GM23338 (cell line): ENCODE results near the gene TRMT2A. TPM values are rescaled to one million over a fixed set of nuclear protein-coding genes. Genes with fewer than 3 reads are reported as not detected.

Source experiments
- ATAC-seq: fragments of 200-7000 bp; cut with Tn5 transposase; 3 replicates; pipeline ENCODE4 v1.9.1; 2020
- DNase-seq: peaks from one replicate; pipeline ENCODE4 v3.0.0-alpha.2; 2015; ENCODE audit warnings: low spot score
- H2AFZ ChIP-seq: fragments of 200-600 bp; sonication (generic); 2 replicates; pipeline ENCODE4 v1.8.0; 2016; ENCODE audit warnings: antibody characterized with exemption, mild to moderate bottlenecking, moderate library complexity
- H3F3A ChIP-seq: fragments of 200-600 bp; sonication (generic); replicated peaks from 2 replicates; pipeline ENCODE4 v1.8.0; 2017; ENCODE audit warnings: antibody characterized with exemption, mixed run types, low read depth
- H3K27ac ChIP-seq: fragments of 200-600 bp; sonication (generic); 2 replicates; pipeline ENCODE4 v1.6.1; 2016; ENCODE audit warnings: low read depth
- H3K27me3 ChIP-seq: fragments of 200-600 bp; sonication (generic); 2 replicates; pipeline ENCODE4 v1.8.0; 2016; ENCODE audit warnings: mild to moderate bottlenecking, mixed run types, moderate library complexity; ENCODE audit not compliant: insufficient read depth
- H3K36me3 ChIP-seq: fragments of 200-600 bp; sonication (generic); 2 replicates; pipeline ENCODE4 v1.8.0; 2016; ENCODE audit warnings: mild to moderate bottlenecking; ENCODE audit not compliant: insufficient read depth
- H3K4me1 ChIP-seq: fragments of 200-600 bp; sonication (generic); 2 replicates; pipeline ENCODE4 v1.8.0; 2016; ENCODE audit warnings: mild to moderate bottlenecking, moderate library complexity; ENCODE audit not compliant: insufficient read depth
- H3K4me2 ChIP-seq: fragments of 200-600 bp; sonication (generic); 2 replicates; pipeline ENCODE4 v1.7.1; 2017; ENCODE audit warnings: mixed run types
- H3K4me3 ChIP-seq: fragments of 200-600 bp; sonication (generic); 2 replicates; pipeline ENCODE4 v1.6.1; 2016; ENCODE audit warnings: mixed run types
- H3K79me2 ChIP-seq: fragments of 200-600 bp; sonication (generic); replicated peaks from 2 replicates; pipeline ENCODE4 v1.8.0; 2017; ENCODE audit warnings: mild to moderate bottlenecking; ENCODE audit not compliant: insufficient read depth
- H3K9me2 ChIP-seq: fragments of 200-600 bp; sonication (generic); 2 replicates; pipeline ENCODE4 v1.8.0; 2017; ENCODE audit not compliant: insufficient read depth
- H4K20me1 ChIP-seq: fragments of 200-600 bp; sonication (generic); replicated peaks from 2 replicates; pipeline ENCODE4 v1.8.0; 2017; ENCODE audit warnings: mild to moderate bottlenecking; ENCODE audit not compliant: insufficient read depth
- H3K27ac Mint-ChIP-seq: 2 replicates; pipeline ENCODE4 v1.8.0; 2020; ENCODE audit warnings: inconsistent platforms, mild to moderate bottlenecking, moderate library complexity, mixed read lengths
- H3K27me3 Mint-ChIP-seq: 3 replicates; pipeline ENCODE4 v1.8.0; 2022; ENCODE audit warnings: low read depth, mild to moderate bottlenecking, moderate library complexity, mixed read lengths, inconsistent platforms; ENCODE audit not compliant: insufficient read depth, poor library complexity
- H3K36me3 Mint-ChIP-seq: 3 replicates; pipeline ENCODE4 v1.8.0; 2021; ENCODE audit warnings: low read depth, mild to moderate bottlenecking, inconsistent platforms, moderate library complexity, mixed read lengths
- H3K4me1 Mint-ChIP-seq: 3 replicates; pipeline ENCODE4 v1.8.0; 2020; ENCODE audit warnings: mild to moderate bottlenecking, inconsistent platforms, mixed read lengths
- H3K4me3 Mint-ChIP-seq: 3 replicates; pipeline ENCODE4 v1.8.0; 2021; ENCODE audit warnings: moderate library complexity, mild to moderate bottlenecking, inconsistent platforms, mixed read lengths
- H3K9me3 Mint-ChIP-seq: 3 replicates; pipeline ENCODE4 v1.8.0; 2020; ENCODE audit warnings: moderate library complexity, mild to moderate bottlenecking, inconsistent platforms, mixed read lengths
- CREB1 ChIP-seq: fragments of 250-450 bp; sonication (Bioruptor Pico); IDR thresholded peaks from 2 replicates; pipeline ENCODE4 v1.5.0; 2020; ENCODE audit warnings: low read depth, mild to moderate bottlenecking, moderate library complexity
- EZH2 ChIP-seq: fragments of 200-600 bp; sonication (generic); IDR thresholded peaks from one replicate; pipeline ENCODE4 v1.8.0; 2017; ENCODE audit warnings: antibody characterized with exemption, mild to moderate bottlenecking, low read depth; ENCODE audit not compliant: unreplicated experiment
- EZH2phosphoT487 ChIP-seq: fragments of 200-600 bp; sonication (generic); IDR thresholded peaks from one replicate; pipeline ENCODE4 v1.8.1; 2018; ENCODE audit warnings: antibody characterized with exemption; ENCODE audit not compliant: unreplicated experiment
- JUNB ChIP-seq: IDR thresholded peaks from one replicate; pipeline ENCODE4 v1.6.1; 2016; ENCODE audit warnings: antibody characterized with exemption; ENCODE audit not compliant: unreplicated experiment
- NANOG ChIP-seq: IDR thresholded peaks from 2 replicates; pipeline ENCODE4 v1.6.1; 2016; ENCODE audit warnings: antibody characterized with exemption, borderline replicate concordance
- POLR2AphosphoS5 ChIP-seq: IDR thresholded peaks from 2 replicates; pipeline ENCODE4 v1.6.1; 2016; ENCODE audit warnings: antibody characterized with exemption, low read depth
- STAT1 ChIP-seq: IDR thresholded peaks from one replicate; pipeline ENCODE4 v1.6.1; 2016; ENCODE audit warnings: antibody characterized with exemption; ENCODE audit not compliant: unreplicated experiment
- ZNF114 ChIP-seq: fragments of 250-450 bp; sonication (Bioruptor Pico); IDR thresholded peaks from 2 replicates; pipeline ENCODE4 v1.5.0; 2020; ENCODE audit warnings: mild to moderate bottlenecking, moderate library complexity
- ZNF331 ChIP-seq: fragments of 250-450 bp; sonication (Bioruptor Pico); IDR thresholded peaks from 2 replicates; pipeline ENCODE4 v1.5.0; 2020; ENCODE audit warnings: low read depth, mild to moderate bottlenecking, moderate library complexity
- polyA plus RNA-seq: library from polyadenylated mRNA; unstranded; fragments of >200 nt; fragmentation: Nextera tagmentation; extraction: Ambion mirVana; gene quantifications from 2 replicates; pipeline ENCODE4 v1.2.1, GENCODE V29; 2016
- total RNA-seq: library from RNA; depleted of rRNA; stranded (reverse); fragments of >200 nt; shearing (Covaris generic); gene quantifications from 2 replicates; pipeline ENCODE4 v1.2.3, GENCODE V29; 2014
- TF ChIP-seq, protein P1 (sequence below), 2 experiments: fragments of 200-600 bp in 1 of 2; sonication (generic) in 1 of 2; conservative IDR thresholded peaks; 2 replicates each; pipeline versions ENCODE4 v1.5.1 to v1.6.1; 2016 to 2017; ENCODE audit warnings: antibody characterized with exemption in 2 of 2, low read depth in 2 of 2, mild to moderate bottlenecking in 2 of 2, moderate library complexity in 1 of 2
- TF ChIP-seq, protein P2 (sequence below): IDR thresholded peaks from 2 replicates; pipeline ENCODE4 v1.6.1; 2016; ENCODE audit warnings: antibody characterized with exemption
- TF ChIP-seq, protein P3 (sequence below): IDR thresholded peaks from one replicate; pipeline ENCODE4 v1.6.1; 2018; ENCODE audit warnings: antibody characterized with exemption; ENCODE audit not compliant: unreplicated experiment

The TRMT2A gene
- total and polyA plus RNA-seq, 2 experiments from 2014 or later = 41.3 to 61.3 TPM

DNA sequence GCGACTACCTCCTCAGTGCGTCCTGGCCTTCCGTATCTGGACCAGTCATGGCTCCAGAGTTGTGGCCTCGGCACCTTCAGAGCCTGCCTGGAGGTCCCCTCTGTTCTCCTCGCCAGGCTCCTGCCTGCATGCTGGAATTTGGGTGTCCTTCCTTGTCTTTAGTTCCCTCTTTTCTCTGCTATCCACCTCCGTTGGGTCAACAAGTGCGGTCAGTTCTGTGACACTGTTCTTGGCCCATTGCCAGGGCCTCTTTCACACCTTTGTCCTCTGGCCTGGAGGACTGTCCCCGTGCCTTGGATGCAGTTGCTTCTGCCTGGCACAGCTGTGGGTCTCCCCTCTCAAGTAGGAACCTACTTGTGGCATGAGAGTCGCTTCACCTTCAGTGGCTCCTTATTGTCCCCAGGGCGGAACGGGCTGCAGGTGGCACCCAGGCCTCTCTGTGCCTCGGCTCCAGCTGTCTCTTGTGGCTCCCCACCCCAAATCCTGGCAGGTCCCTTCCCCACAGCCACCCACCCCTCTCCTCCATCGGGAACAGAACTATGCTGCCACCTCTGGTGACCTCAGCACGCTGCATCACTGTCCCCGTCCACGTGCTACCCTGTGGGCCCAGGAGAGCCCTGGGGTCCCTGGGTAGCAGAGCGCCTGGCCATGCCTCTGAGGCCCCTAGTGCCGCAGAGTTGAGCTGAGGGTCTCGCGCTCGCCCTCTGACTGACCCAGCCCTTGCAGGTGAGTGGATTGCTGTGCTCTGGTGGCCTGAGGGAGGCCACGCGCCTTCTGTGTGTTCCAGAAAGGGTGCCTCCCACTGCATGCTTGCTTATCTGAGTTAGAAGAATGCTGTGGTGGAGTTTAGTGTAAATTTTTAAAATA, 32.2 kb downstream of the TRMT2A start:
- peak; percentile 82 for ATAC-seq
- H3K4me1 Mint-ChIP-seq = peaks cover 36% of the 10 kb centered on the region
- H3K27me3 ChIP-seq = no peaks in the 10 kb centered on the region
- H3K9me3 Mint-ChIP-seq = no peaks in the 10 kb centered on the region; the same call in 2 of the 3 replicates
- peaks cover 82% of the 10 kb centered on the region for H3K79me2 ChIP-seq
- peak overlapping the region; percentile 79; the same call in 1 of the 2 replicates for H3K27ac ChIP-seq
- peaks cover 12% of the 10 kb centered on the region; the same call in 1 of the 2 replicates for H3K4me1 ChIP-seq
- peak overlapping the region; percentile 43; the same call in 1 of the 2 replicates for H3K4me2 ChIP-seq
- DNase-seq = peak; percentile 89
- H4K20me1 ChIP-seq = peaks cover 61% of the 10 kb centered on the region
- peaks cover 37% of the 10 kb centered on the region for H3K27me3 Mint-ChIP-seq
- TF ChIP-seq, protein P1, sequence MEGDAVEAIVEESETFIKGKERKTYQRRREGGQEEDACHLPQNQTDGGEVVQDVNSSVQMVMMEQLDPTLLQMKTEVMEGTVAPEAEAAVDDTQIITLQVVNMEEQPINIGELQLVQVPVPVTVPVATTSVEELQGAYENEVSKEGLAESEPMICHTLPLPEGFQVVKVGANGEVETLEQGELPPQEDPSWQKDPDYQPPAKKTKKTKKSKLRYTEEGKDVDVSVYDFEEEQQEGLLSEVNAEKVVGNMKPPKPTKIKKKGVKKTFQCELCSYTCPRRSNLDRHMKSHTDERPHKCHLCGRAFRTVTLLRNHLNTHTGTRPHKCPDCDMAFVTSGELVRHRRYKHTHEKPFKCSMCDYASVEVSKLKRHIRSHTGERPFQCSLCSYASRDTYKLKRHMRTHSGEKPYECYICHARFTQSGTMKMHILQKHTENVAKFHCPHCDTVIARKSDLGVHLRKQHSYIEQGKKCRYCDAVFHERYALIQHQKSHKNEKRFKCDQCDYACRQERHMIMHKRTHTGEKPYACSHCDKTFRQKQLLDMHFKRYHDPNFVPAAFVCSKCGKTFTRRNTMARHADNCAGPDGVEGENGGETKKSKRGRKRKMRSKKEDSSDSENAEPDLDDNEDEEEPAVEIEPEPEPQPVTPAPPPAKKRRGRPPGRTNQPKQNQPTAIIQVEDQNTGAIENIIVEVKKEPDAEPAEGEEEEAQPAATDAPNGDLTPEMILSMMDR (conservative IDR thresholded peaks at IDR 0.05; ENCODE audit: low read depth in 2 of 2) = peak; percentile 66 to 75
- TF ChIP-seq EZH2 (no peak), CREB1 (CRISPR knock-in tag) (peak; percentile 39; the same call in 1 of the 2 replicates), ZNF331 (CRISPR knock-in tag) (no peak)
- H3F3A ChIP-seq = peaks cover 31% of the 10 kb centered on the region
- no peak overlapping the region for H2AFZ ChIP-seq
- H3K9me2 ChIP-seq = no peaks in the 10 kb centered on the region
- H3K27ac Mint-ChIP-seq = peak overlapping the region; percentile 92
- H3K4me3 Mint-ChIP-seq = peak overlapping the region; percentile 26; the same call in 2 of the 3 replicates
- H3K4me3 ChIP-seq = no peak overlapping the region
- peaks cover 27% of the 10 kb centered on the region for H3K36me3 ChIP-seq
- H3K36me3 Mint-ChIP-seq = peaks cover 66% of the 10 kb centered on the region

DNA sequence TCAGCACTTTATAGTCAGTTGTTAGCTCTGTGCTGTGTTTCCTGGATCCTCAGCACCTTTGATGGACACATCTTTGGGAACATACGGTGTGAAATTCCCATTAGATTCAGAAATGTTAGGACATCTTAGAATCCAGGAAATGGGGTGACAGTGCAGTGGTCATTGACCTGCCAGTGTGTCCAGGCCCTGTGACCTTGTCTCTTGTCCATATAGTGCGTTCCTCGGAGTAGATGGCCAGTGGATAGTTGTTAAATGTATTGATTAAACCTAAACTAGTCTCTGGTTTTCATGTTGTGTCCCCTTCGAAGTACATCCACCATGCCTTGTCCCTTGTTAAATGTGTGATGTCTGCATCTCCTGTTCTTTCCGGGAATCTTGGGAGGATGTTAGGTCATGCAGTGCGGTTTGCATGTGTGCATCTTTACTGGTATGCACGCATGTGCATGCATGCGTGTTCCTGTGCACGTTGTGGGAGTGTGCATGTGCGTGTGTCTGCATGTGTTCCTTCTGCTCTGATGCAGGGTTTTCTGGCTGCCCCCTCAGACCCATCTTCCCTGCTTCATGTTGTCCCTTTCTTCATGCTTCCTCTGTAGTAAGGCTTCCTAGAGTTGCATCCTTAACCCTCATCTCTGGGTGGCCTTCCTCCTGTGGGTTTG, 33.0 kb downstream of the TRMT2A start:
- no peaks in the 10 kb centered on the region for H3K27me3 ChIP-seq
- no peak for ATAC-seq
- no peak overlapping the region for H2AFZ ChIP-seq
- H3K27ac ChIP-seq = 0 out of 2 replicates have a peak overlapping the region, but pooled peaks have one; percentile 79
- H3K4me3 ChIP-seq = no peak overlapping the region
- peak overlapping the region; percentile 43; the same call in 1 of the 2 replicates for H3K4me2 ChIP-seq
- peaks cover 29% of the 10 kb centered on the region for H3F3A ChIP-seq
- Mint-ChIP-seq H3K27me3 (peaks cover 37% of the 10 kb centered on the region), H3K36me3 (peaks cover 59% of the 10 kb centered on the region), H3K4me1 (peaks cover 36% of the 10 kb centered on the region), H3K27ac (peak overlapping the region; percentile 70; the same call in 1 of the 2 replicates), H3K9me3 (no peaks in the 10 kb centered on the region; the same call in 2 of the 3 replicates), H3K4me3 (peak overlapping the region; percentile 11; the same call in 2 of the 3 replicates)
- H3K79me2 ChIP-seq = peaks cover 82% of the 10 kb centered on the region
- no peaks in the 10 kb centered on the region for H3K9me2 ChIP-seq
- H3K36me3 ChIP-seq = peaks cover 21% of the 10 kb centered on the region
- peaks cover 12% of the 10 kb centered on the region; the same call in 1 of the 2 replicates for H3K4me1 ChIP-seq
- peaks cover 57% of the 10 kb centered on the region for H4K20me1 ChIP-seq
- no peak for DNase-seq
- no peak for TF ChIP-seq EZH2
- TF ChIP-seq ZNF331 (CRISPR knock-in tag) = no peak
- TF ChIP-seq STAT1 = no peak
- TF ChIP-seq, protein P2, sequence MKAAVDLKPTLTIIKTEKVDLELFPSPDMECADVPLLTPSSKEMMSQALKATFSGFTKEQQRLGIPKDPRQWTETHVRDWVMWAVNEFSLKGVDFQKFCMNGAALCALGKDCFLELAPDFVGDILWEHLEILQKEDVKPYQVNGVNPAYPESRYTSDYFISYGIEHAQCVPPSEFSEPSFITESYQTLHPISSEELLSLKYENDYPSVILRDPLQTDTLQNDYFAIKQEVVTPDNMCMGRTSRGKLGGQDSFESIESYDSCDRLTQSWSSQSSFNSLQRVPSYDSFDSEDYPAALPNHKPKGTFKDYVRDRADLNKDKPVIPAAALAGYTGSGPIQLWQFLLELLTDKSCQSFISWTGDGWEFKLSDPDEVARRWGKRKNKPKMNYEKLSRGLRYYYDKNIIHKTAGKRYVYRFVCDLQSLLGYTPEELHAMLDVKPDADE = no peak
- TF ChIP-seq NANOG = no peak
- TF ChIP-seq EZH2phosphoT487 = no peak
- TF ChIP-seq JUNB = no peak
- TF ChIP-seq CREB1 (CRISPR knock-in tag) = no peak
- TF ChIP-seq, protein P3, sequence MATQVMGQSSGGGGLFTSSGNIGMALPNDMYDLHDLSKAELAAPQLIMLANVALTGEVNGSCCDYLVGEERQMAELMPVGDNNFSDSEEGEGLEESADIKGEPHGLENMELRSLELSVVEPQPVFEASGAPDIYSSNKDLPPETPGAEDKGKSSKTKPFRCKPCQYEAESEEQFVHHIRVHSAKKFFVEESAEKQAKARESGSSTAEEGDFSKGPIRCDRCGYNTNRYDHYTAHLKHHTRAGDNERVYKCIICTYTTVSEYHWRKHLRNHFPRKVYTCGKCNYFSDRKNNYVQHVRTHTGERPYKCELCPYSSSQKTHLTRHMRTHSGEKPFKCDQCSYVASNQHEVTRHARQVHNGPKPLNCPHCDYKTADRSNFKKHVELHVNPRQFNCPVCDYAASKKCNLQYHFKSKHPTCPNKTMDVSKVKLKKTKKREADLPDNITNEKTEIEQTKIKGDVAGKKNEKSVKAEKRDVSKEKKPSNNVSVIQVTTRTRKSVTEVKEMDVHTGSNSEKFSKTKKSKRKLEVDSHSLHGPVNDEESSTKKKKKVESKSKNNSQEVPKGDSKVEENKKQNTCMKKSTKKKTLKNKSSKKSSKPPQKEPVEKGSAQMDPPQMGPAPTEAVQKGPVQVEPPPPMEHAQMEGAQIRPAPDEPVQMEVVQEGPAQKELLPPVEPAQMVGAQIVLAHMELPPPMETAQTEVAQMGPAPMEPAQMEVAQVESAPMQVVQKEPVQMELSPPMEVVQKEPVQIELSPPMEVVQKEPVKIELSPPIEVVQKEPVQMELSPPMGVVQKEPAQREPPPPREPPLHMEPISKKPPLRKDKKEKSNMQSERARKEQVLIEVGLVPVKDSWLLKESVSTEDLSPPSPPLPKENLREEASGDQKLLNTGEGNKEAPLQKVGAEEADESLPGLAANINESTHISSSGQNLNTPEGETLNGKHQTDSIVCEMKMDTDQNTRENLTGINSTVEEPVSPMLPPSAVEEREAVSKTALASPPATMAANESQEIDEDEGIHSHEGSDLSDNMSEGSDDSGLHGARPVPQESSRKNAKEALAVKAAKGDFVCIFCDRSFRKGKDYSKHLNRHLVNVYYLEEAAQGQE = no peak
- TF ChIP-seq ZNF114 (CRISPR knock-in tag) = no peak
- TF ChIP-seq POLR2AphosphoS5 = no peak
- TF ChIP-seq, protein P1 (conservative IDR thresholded peaks at IDR 0.05; ENCODE audit: low read depth in 2 of 2) = no peak
